ENCODE results near the gene PMPCA. TPM values are rescaled to one million over a fixed set of nuclear protein-coding genes. Genes with fewer than 3 reads are reported as not detected.

PMPCA gene
- total RNA-seq, 1 experiment from 2014 or later = 94.5 TPM

DNA sequence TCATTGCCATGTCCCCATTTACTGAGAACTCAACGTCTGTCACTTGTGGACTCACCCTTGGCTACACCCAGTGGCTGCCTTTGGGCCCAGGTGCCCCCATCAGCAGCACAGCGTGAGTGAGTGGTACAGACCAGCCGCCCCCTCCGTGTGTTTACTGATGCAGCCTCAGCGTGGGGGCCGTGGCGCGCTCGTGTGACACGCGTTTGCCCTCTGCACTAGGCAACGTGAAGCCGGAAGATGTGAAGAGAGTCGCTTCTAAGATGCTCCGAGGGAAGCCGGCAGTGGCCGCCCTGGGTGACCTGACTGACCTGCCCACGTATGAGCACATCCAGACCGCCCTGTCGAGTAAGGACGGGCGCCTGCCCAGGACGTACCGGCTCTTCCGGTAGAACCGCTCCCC lies 12.4 kb downstream of the PMPCA start:
- H2BK5ac ChIP-seq (ENCODE audit: insufficient read length, low read length) = no peak overlapping the region
- H2BK12ac ChIP-seq (ENCODE audit: insufficient read length, low read depth, low read length) = no peak overlapping the region
- no peak overlapping the region for H3K4me2 ChIP-seq (ENCODE audit: insufficient read depth, insufficient read length, low read length)
- no peak overlapping the region for H3K56ac ChIP-seq (ENCODE audit: insufficient read length, low read depth, low read length)
- no peak overlapping the region for H3T11ph ChIP-seq (ENCODE audit: low read length)
- no peak overlapping the region for H3K23ac ChIP-seq (ENCODE audit: insufficient read length, low read depth, low read length)
- H3K4ac ChIP-seq (ENCODE audit: low read depth, low read length) = no peak overlapping the region
- Mint-ChIP-seq H3K4me1 (no peaks in the 10 kb centered on the region), H3K27ac (no peak overlapping the region), H3K27me3 (ENCODE audit: low read depth) (no peaks in the 10 kb centered on the region), H3K36me3 (ENCODE audit: insufficient read depth in 1 of 3, low read depth in 3 of 3) (peaks cover 16 to 84% (median 60%) of the 10 kb centered on the region in 3 experiments; a peak in 6 of 7 replicates), H3K9me3 (no peaks in the 10 kb centered on the region), H3K4me3 (no peak overlapping the region)
- WGBS (ENCODE audit: extremely low coverage, insufficient read length, low lambda C conversion rate) = no CpG with 5 or more reads among the region's 26 CpGs
- no peak overlapping the region for H3K9ac ChIP-seq (ENCODE audit: extremely low read depth, insufficient read length, low read length)
- no peak overlapping the region for H3K27ac ChIP-seq (ENCODE audit: insufficient read length, low read depth, low read length)
- H2BK15ac ChIP-seq (ENCODE audit: low read depth, low read length) = no peak overlapping the region
- H3K23me2 ChIP-seq (ENCODE audit: insufficient read length, low read depth, low read length, poor library complexity, severe bottlenecking) = no peaks in the 10 kb centered on the region
- no peak overlapping the region for H3K14ac ChIP-seq (ENCODE audit: insufficient read depth, low read length)
- no peaks in the 10 kb centered on the region for H3K79me2 ChIP-seq (ENCODE audit: insufficient read depth, low read length)
- no peak overlapping the region for H4K8ac ChIP-seq (replicated peaks; ENCODE audit: insufficient read length, low read depth, low read length)
- DNase-seq = no peak
- no peak overlapping the region for H2BK120ac ChIP-seq (ENCODE audit: low read depth, low read length, poor library complexity, severe bottlenecking)
- H4K91ac ChIP-seq (ENCODE audit: insufficient read length, low read depth, low read length) = no peak overlapping the region
- H3K9me3 ChIP-seq (ENCODE audit: control insufficient read depth, low read depth, low read length) = no peaks in the 10 kb centered on the region
- H3K18ac ChIP-seq (ENCODE audit: insufficient read length, low read depth, low read length) = no peak overlapping the region
- H2AFZ ChIP-seq (ENCODE audit: low read length) = no peak overlapping the region
- TF ChIP-seq CTCF (conservative IDR thresholded peaks at IDR 0.05) = no peak
- H3K4me1 ChIP-seq (ENCODE audit: insufficient read depth, low read length) = no peaks in the 10 kb centered on the region
- no peaks in the 10 kb centered on the region for H3K79me1 ChIP-seq (ENCODE audit: insufficient read depth, low read depth, low read length, poor library complexity, severe bottlenecking)
- no peak overlapping the region for H4K5ac ChIP-seq (ENCODE audit: insufficient read length, low read depth, low read length)
- H3K27me3 ChIP-seq (ENCODE audit: insufficient read depth, low read length) = no peaks in the 10 kb centered on the region
- H4K20me1 ChIP-seq (ENCODE audit: control insufficient read depth, insufficient read depth, insufficient read length) = no peaks in the 10 kb centered on the region
- H2BK20ac ChIP-seq (ENCODE audit: low read depth, low read length, poor library complexity, severe bottlenecking) = no peak overlapping the region
- H2AK5ac ChIP-seq (ENCODE audit: insufficient read length, low read length) = no peak overlapping the region
